HepG2 (cell line): Measurements from ENCODE around the gene AGBL1.

Experiments used
- AHR ChIP-seq: IDR thresholded peaks from 2 replicates; pipeline ENCODE4 v1.6.1; 2018; ENCODE audit warnings: missing genetic modification reagents, missing compliant biosample characterization
- ZNF83 ChIP-seq: sonication (generic); formaldehyde crosslinking; IDR thresholded peaks from 2 replicates; pipeline ENCODE4 v1.4.0; 2020; ENCODE audit warnings: missing genetic modification reagents, mild to moderate bottlenecking, borderline replicate concordance
- ZZZ3 ChIP-seq: sonication (generic); formaldehyde crosslinking; IDR thresholded peaks from 2 replicates; pipeline ENCODE4 v1.4.0; 2020; ENCODE audit warnings: missing genetic modification reagents, mild to moderate bottlenecking, borderline replicate concordance

GRCh38 chr15:86399041-86399954, 319.6 kb downstream of the AGBL1 start:
- TF ChIP-seq ZNF83 (CRISPR knock-in tag) (no peak), ZZZ3 (CRISPR knock-in tag) (no peak), AHR (CRISPR knock-in tag) (no peak)
